HG03280 (cell line): ENCODE results near the gene TRIOBP.
A peak's percentile ranks its signal among the peaks of the same experiment; 100 is the strongest.

Experiments used
- ATAC-seq: cut with Tn5 transposase; IDR thresholded peaks from one replicate; pipeline ENCODE4 v1.9.1; 2021; ENCODE audit warnings: mild to moderate bottlenecking, moderate library complexity; ENCODE audit not compliant: unreplicated experiment

TRIOBP gene

GRCh38 chr22:37818409-37819104, 121.7 kb downstream of the TRIOBP start:
- ATAC-seq = peak; percentile 48

GRCh38 chr22:37819105-37819433, 122.2 kb downstream of the TRIOBP start:
- no peak for ATAC-seq

GRCh38 chr22:37820350-37820749, 123.5 kb downstream of the TRIOBP start:
- ATAC-seq = no peak

GRCh38 chr22:37822079-37822833, 125.4 kb downstream of the TRIOBP start:
- no peak for ATAC-seq

GRCh38 chr22:37823134-37823985, 126.5 kb downstream of the TRIOBP start, which contains the start of gene GALR3:
GALR3 (plus strand) TSS chr22:37823382; CDS start chr22:37823407, 25 bp downstream.
- ATAC-seq = no peak

DNA sequence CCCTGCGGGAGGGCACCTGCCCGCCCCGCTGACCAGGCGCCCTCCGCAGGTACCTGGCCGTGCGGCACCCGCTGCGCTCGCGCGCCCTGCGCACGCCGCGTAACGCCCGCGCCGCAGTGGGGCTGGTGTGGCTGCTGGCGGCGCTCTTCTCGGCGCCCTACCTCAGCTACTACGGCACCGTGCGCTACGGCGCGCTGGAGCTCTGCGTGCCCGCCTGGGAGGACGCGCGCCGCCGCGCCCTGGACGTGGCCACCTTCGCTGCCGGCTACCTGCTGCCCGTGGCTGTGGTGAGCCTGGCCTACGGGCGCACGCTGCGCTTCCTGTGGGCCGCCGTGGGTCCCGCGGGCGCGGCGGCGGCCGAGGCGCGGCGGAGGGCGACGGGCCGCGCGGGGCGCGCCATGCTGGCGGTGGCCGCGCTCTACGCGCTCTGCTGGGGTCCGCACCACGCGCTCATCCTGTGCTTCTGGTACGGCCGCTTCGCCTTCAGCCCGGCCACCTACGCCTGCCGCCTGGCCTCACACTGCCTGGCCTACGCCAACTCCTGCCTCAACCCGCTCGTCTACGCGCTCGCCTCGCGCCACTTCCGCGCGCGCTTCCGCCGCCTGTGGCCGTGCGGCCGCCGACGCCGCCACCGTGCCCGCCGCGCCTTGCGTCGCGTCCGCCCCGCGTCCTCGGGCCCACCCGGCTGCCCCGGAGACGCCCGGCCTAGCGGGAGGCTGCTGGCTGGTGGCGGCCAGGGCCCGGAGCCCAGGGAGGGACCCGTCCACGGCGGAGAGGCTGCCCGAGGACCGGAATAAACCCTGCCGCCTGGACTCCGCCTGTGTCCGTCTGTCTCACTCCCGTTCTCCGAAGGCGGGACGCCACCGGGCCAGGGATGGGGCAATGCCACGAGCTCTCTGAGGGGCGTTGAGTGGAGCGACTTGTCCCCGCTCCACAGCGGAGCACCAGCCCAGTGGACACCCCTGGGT, 128.1 kb downstream of the TRIOBP start:
- no peak for ATAC-seq
